IMR-90 (cell line): ENCODE measurements around the gene KLHL29. TPM values are rescaled to one million over a fixed set of nuclear protein-coding genes. Genes with fewer than 3 reads are reported as not detected.

ENCODE experiments used
- ATAC-seq: fragments of 200-7000 bp; cut with Tn5 transposase; 2 replicates; pipeline ENCODE4 v1.9.1; 2020; ENCODE audit warnings: low read depth, mild to moderate bottlenecking, moderate library complexity
- BruUV-seq: library from RNA; stranded (reverse); fragments of 400-500 nt; replicated peaks from 2 replicates; lab custom pipeline; 2021; lab: Mats Ljungman, UMichigan
- CTCF ChIA-PET: fragments of 300-600 bp; formaldehyde crosslinking; extraction: SDS; loops from one replicate; lab custom pipeline; 2021; ENCODE audit warnings: antibody characterized with exemption; lab: Yijun Ruan, JAX
- POLR2A ChIA-PET: fragments of 300-600 bp; sonication (Branson Sonifier 250); formaldehyde crosslinking; loops from one replicate; lab custom pipeline; 2022; ENCODE audit warnings: antibody characterized with exemption; ENCODE audit not compliant: unreplicated experiment; lab: Charles Lee
- DNase-seq: peaks from one replicate; pipeline ENCODE4 v3.0.0; 2013
- H2AFZ ChIP-seq: replicated peaks from 2 replicates; pipeline ENCODE3; 2013; ENCODE audit warnings: low read length, mild to moderate bottlenecking; ENCODE audit not compliant: poor library complexity
- H2AK5ac ChIP-seq: 2 replicates; pipeline ENCODE4 v1.6.1; 2013; ENCODE audit warnings: low read depth, low read length, inconsistent platforms
- H2AK9ac ChIP-seq: replicated peaks from 2 replicates; pipeline ENCODE3; 2013; ENCODE audit warnings: mild to moderate bottlenecking, low read depth, low read length, moderate library complexity; ENCODE audit not compliant: poor library complexity
- H2BK120ac ChIP-seq: 2 replicates; pipeline ENCODE4 v1.6.1; 2013; ENCODE audit warnings: low read depth, low read length, inconsistent platforms
- H2BK15ac ChIP-seq: 3 replicates; pipeline ENCODE4 v1.6.1; 2013; ENCODE audit warnings: low read depth, low read length, inconsistent platforms
- H2BK20ac ChIP-seq: 2 replicates; pipeline ENCODE4 v1.6.1; 2013; ENCODE audit warnings: low read depth, mild to moderate bottlenecking, inconsistent platforms, low read length, moderate library complexity
- H2BK5ac ChIP-seq: 2 replicates; pipeline ENCODE4 v1.6.1; 2013; ENCODE audit warnings: mild to moderate bottlenecking, low read depth, low read length, inconsistent platforms; ENCODE audit not compliant: poor library complexity, severe bottlenecking
- H3K14ac ChIP-seq: replicated peaks from 2 replicates; pipeline ENCODE4 v1.6.1; 2013; ENCODE audit warnings: low read depth, low read length, inconsistent platforms
- H3K18ac ChIP-seq: 2 replicates; pipeline ENCODE4 v1.6.1; 2013; ENCODE audit warnings: low read depth, low read length, control low read depth
- H3K23ac ChIP-seq: 2 replicates; pipeline ENCODE4 v1.6.1; 2013; ENCODE audit warnings: low read depth, low read length, inconsistent platforms
- H3K27ac ChIP-seq: 2 replicates; pipeline ENCODE4 v1.5.1; 2013; ENCODE audit warnings: mild to moderate bottlenecking, control low read depth, low read length; ENCODE audit not compliant: insufficient read depth
- H3K27me3 ChIP-seq: 2 replicates; pipeline ENCODE4 v1.6.1; 2013; ENCODE audit warnings: low read length; ENCODE audit not compliant: control insufficient read depth, insufficient read depth
- H3K36me3 ChIP-seq: 2 replicates; pipeline ENCODE4 v1.6.1; 2013; ENCODE audit warnings: low read length, mixed read lengths; ENCODE audit not compliant: control insufficient read depth, insufficient read depth
- H3K4ac ChIP-seq: 2 replicates; pipeline ENCODE4 v1.6.1; 2013; ENCODE audit warnings: low read depth, low read length, inconsistent platforms
- H3K4me1 ChIP-seq: 2 replicates; pipeline ENCODE4 v1.6.1; 2013; ENCODE audit warnings: low read length, mixed read lengths; ENCODE audit not compliant: control insufficient read depth, insufficient read depth
- H3K4me2 ChIP-seq: 2 replicates; pipeline ENCODE4 v1.6.1; 2013; ENCODE audit warnings: low read depth, mild to moderate bottlenecking, control low read depth, low read length, moderate library complexity
- H3K4me3 ChIP-seq: 2 replicates; pipeline ENCODE4 v1.5.1; 2013; ENCODE audit warnings: low read depth, mild to moderate bottlenecking, control low read depth, low read length, moderate library complexity; ENCODE audit not compliant: insufficient read depth
- H3K56ac ChIP-seq: 2 replicates; pipeline ENCODE4 v1.6.1; 2013; ENCODE audit warnings: low read length, inconsistent platforms; ENCODE audit not compliant: insufficient read depth; ENCODE audit errors: extremely low read depth
- H3K79me1 ChIP-seq, 2 experiments: 2 replicates each; pipeline ENCODE4 v1.6.1; 2013; ENCODE audit warnings: low read length in 2 of 2, inconsistent platforms in 1 of 2, low read depth in 1 of 2
- H3K9ac ChIP-seq: 2 replicates; pipeline ENCODE4 v1.6.1; 2013; ENCODE audit warnings: low read depth, low read length, control low read depth
- H3K9me1 ChIP-seq: 2 replicates; pipeline ENCODE4 v1.6.1; 2013; ENCODE audit warnings: low read length, inconsistent platforms; ENCODE audit not compliant: insufficient read depth
- H3K9me3 ChIP-seq: 2 replicates; pipeline ENCODE4 v1.6.1; 2013; ENCODE audit warnings: low read length; ENCODE audit not compliant: control insufficient read depth, insufficient read depth
- H4K20me1 ChIP-seq: 2 replicates; pipeline ENCODE4 v1.6.1; 2013; ENCODE audit warnings: low read length, inconsistent platforms; ENCODE audit not compliant: insufficient read depth
- H4K5ac ChIP-seq: 2 replicates; pipeline ENCODE4 v1.6.1; 2013; ENCODE audit warnings: mild to moderate bottlenecking, low read depth, low read length, control low read depth
- H4K8ac ChIP-seq, 2 experiments: 2 replicates each; pipeline ENCODE4 v1.6.1; 2013; ENCODE audit warnings: low read depth in 2 of 2, low read length in 2 of 2, control low read depth in 1 of 2, inconsistent platforms in 1 of 2
- H4K91ac ChIP-seq: 2 replicates; pipeline ENCODE4 v1.6.1; 2013; ENCODE audit warnings: low read depth, low read length, inconsistent platforms; ENCODE audit not compliant: insufficient read depth
- FOS ChIP-seq: fragments of 150-350 bp; IDR thresholded peaks from 2 replicates; pipeline ENCODE4 v1.6.1; 2016; ENCODE audit warnings: low read depth, low read length
- MAFK ChIP-seq: IDR thresholded peaks from 2 replicates; pipeline ENCODE4 v1.6.1; 2012; ENCODE audit warnings: low read depth, low read length, improper control_type of control experiment
- MXI1 ChIP-seq: IDR thresholded peaks from 2 replicates; pipeline ENCODE4 v1.6.1; 2012; ENCODE audit warnings: low read depth, mild to moderate bottlenecking, low read length, moderate library complexity, borderline replicate concordance
- NFE2L2 ChIP-seq: fragments of 150-350 bp; IDR thresholded peaks from 2 replicates; pipeline ENCODE4 v1.6.1; 2016; ENCODE audit warnings: low read depth, mild to moderate bottlenecking, low read length
- POLR2A ChIP-seq: IDR thresholded peaks from 2 replicates; pipeline ENCODE4 v1.6.1; 2012; ENCODE audit warnings: mild to moderate bottlenecking, low read depth, low read length
- RCOR1 ChIP-seq: IDR thresholded peaks from 2 replicates; pipeline ENCODE4 v1.6.1; 2012; ENCODE audit warnings: mild to moderate bottlenecking, low read length, improper control_type of control experiment; ENCODE audit not compliant: insufficient replicate concordance
- USF2 ChIP-seq: fragments of 150-350 bp; IDR thresholded peaks from 2 replicates; pipeline ENCODE4 v1.6.1; 2017; ENCODE audit warnings: mild to moderate bottlenecking, antibody characterized with exemption, low read length, low read depth
- WGBS, 2 experiments: methylation state at CpG; one replicate each; pipeline versions ENCODE4 v1.1.5 to v1.1.7; 2013; ENCODE audit warnings: missing lambda C conversion rate in 2 of 2; ENCODE audit not compliant: insufficient read length in 1 of 2; ENCODE audit errors: extremely low coverage in 2 of 2; 5-methylcytosine and 5-hydroxymethylcytosine counted together
- dilution Hi-C: fragments of 300-500 bp; cut with HindIII; formaldehyde crosslinking; loops from one replicate; pipeline ENCODE4 v1.14.3; 2018; ENCODE audit warnings: low sequenced_read_pairs; ENCODE audit not compliant: unreplicated experiment
- in situ Hi-C: fragments of 300-500 bp; cut with MboI; formaldehyde crosslinking; loops from 3 replicates; pipeline ENCODE4 v1.14.3; 2019; ENCODE audit warnings: low sequenced_read_pairs, inconsistent platforms, mixed read lengths
- intact Hi-C: fragments of 100-400 bp; cut with micrococcal nuclease; formaldehyde crosslinking; loops from 2 replicates; pipeline ENCODE4 v1.10.0; 2022
- polyA plus RNA-seq, 3 experiments: library from polyadenylated mRNA; depleted of rRNA; stranded (reverse); fragments of >200 nt; gene quantifications; 2 replicates each; pipeline ENCODE4 v1.2.3, GENCODE V29; 2012; ENCODE audit warnings: low replicate concordance in 1 of 3
- total RNA-seq: library from RNA; depleted of rRNA; stranded (reverse); fragments of >200 nt; gene quantifications from 2 replicates; pipeline ENCODE4 v1.2.3, GENCODE V29; 2012

KLHL29 gene
- total and polyA plus RNA-seq, 2 of the 4 experiments (the other 2 are of a cell fraction), result 2.0 to 8.0 TPM

GRCh38 chr2:23605236-23605635, 220.3 kb downstream of the KLHL29 start:
- Histone ChIP-seq H3K9me3 (peaks cover 9% of the 10 kb centered on the region), H3K4ac (no peak overlapping the region), H4K5ac (no peak overlapping the region), H3K4me3 (no peak overlapping the region), H3K79me1 (peaks cover 5 to 7% of the 10 kb centered on the region in 2 experiments; a peak in 2 of 4 replicates), H3K4me1 (peaks cover 4% of the 10 kb centered on the region; the same call in 1 of the 2 replicates), H2AFZ (no peak overlapping the region), H4K91ac (no peak overlapping the region), H2BK15ac (no peak overlapping the region), H3K9me1 (peaks cover 7% of the 10 kb centered on the region; the same call in 1 of the 2 replicates), H3K27ac (no peak overlapping the region), H4K20me1 (peaks cover 5% of the 10 kb centered on the region; the same call in 1 of the 2 replicates), H2AK5ac (no peak overlapping the region), H2BK120ac (no peak overlapping the region), H3K56ac (no peak overlapping the region), H3K36me3 (no peaks in the 10 kb centered on the region), H2BK20ac (no peak overlapping the region), H3K23ac (no peak overlapping the region), H3K27me3 (no peaks in the 10 kb centered on the region), H2AK9ac (no peak overlapping the region), H3K14ac (no peak overlapping the region), H3K4me2 (no peak overlapping the region), H3K18ac (no peak overlapping the region), H2BK5ac (no peak overlapping the region), H4K8ac (no peak overlapping the region), H3K9ac (no peak overlapping the region)
- TF ChIP-seq MAFK (no peak), MXI1 (no peak), POLR2A (no peak), USF2 (no peak), FOS (no peak), NFE2L2 (no peak), RCOR1 (no peak)
- ChIA-PET CTCF (no interaction called here), POLR2A (no interaction called here)
- dilution Hi-C loops, result no loop called here
- in situ Hi-C loops, result no loop called here
- no TSS peak for BruUV-seq
- no CpG with 5 or more reads among the region's 11 CpGs for WGBS, 2 experiments
- ATAC-seq, result no peak
- DNase-seq, result no peak
- intact Hi-C loops, result no loop called here
